HEK293 (cell line): ENCODE measurements around the gene DOCK4.

Source experiments
- HOXA7 ChIP-seq: sonication (generic); formaldehyde crosslinking; IDR thresholded peaks from 2 replicates; pipeline ENCODE4 v1.8.1; 2022; ENCODE audit warnings: missing genetic modification reagents, borderline replicate concordance
- HOXD13 ChIP-seq: sonication (generic); formaldehyde crosslinking; IDR thresholded peaks from 2 replicates; pipeline ENCODE4 v1.8.0; 2022; ENCODE audit warnings: missing genetic modification reagents, borderline replicate concordance
- KLF16 ChIP-seq: fragments of 450-650 bp; formaldehyde crosslinking; IDR thresholded peaks from 2 replicates; pipeline ENCODE4 v1.5.1; 2017; ENCODE audit warnings: missing biosample characterization, missing genetic modification characterization
- MZF1 ChIP-seq: fragments of 450-650 bp; formaldehyde crosslinking; IDR thresholded peaks from 2 replicates; pipeline ENCODE4 v1.5.1; 2017; ENCODE audit warnings: missing biosample characterization, missing genetic modification characterization, borderline replicate concordance
- PRDM2 ChIP-seq: fragments of 450-650 bp; formaldehyde crosslinking; IDR thresholded peaks from 2 replicates; pipeline ENCODE4 v1.5.1; 2016; ENCODE audit warnings: missing biosample characterization, missing genetic modification characterization, borderline replicate concordance
- ZBTB1 ChIP-seq: fragments of 450-650 bp; formaldehyde crosslinking; IDR thresholded peaks from 2 replicates; pipeline ENCODE4 v1.5.1; 2016; ENCODE audit warnings: missing biosample characterization, missing genetic modification characterization
- ZBTB49 ChIP-seq: fragments of 450-650 bp; formaldehyde crosslinking; IDR thresholded peaks from 2 replicates; pipeline ENCODE4 v1.5.1; 2016; ENCODE audit warnings: missing biosample characterization, missing genetic modification characterization, low read depth
- ZFP3 ChIP-seq: fragments of 450-650 bp; formaldehyde crosslinking; IDR thresholded peaks from 2 replicates; pipeline ENCODE4 v1.5.1; 2016; ENCODE audit warnings: low read depth, missing biosample characterization, missing genetic modification characterization
- ZIC2 ChIP-seq: fragments of 450-650 bp; formaldehyde crosslinking; IDR thresholded peaks from 2 replicates; pipeline ENCODE4 v1.5.1; 2016; ENCODE audit warnings: missing biosample characterization, missing genetic modification characterization
- ZNF112 ChIP-seq: fragments of 450-650 bp; formaldehyde crosslinking; IDR thresholded peaks from 2 replicates; pipeline ENCODE4 v1.5.0; 2017; ENCODE audit warnings: missing biosample characterization, missing genetic modification characterization
- ZNF157 ChIP-seq: fragments of 450-650 bp; formaldehyde crosslinking; IDR thresholded peaks from 2 replicates; pipeline ENCODE4 v1.5.1; 2016; ENCODE audit warnings: missing biosample characterization, missing genetic modification characterization
- ZNF184 ChIP-seq: fragments of 450-650 bp; IDR thresholded peaks from 2 replicates; pipeline ENCODE4 v1.5.1; 2018; ENCODE audit warnings: missing biosample characterization, mild to moderate bottlenecking, missing genetic modification characterization
- ZNF26 ChIP-seq: fragments of 450-650 bp; formaldehyde crosslinking; IDR thresholded peaks from 2 replicates; pipeline ENCODE4 v1.5.1; 2016; ENCODE audit warnings: missing biosample characterization, missing genetic modification characterization
- ZNF292 ChIP-seq: fragments of 450-650 bp; formaldehyde crosslinking; IDR thresholded peaks from 2 replicates; pipeline ENCODE4 v1.5.1; 2016; ENCODE audit warnings: low read depth, missing biosample characterization, missing genetic modification characterization, borderline replicate concordance
- ZNF324 ChIP-seq: fragments of 450-650 bp; formaldehyde crosslinking; IDR thresholded peaks from 2 replicates; pipeline ENCODE4 v1.5.1; 2016; ENCODE audit warnings: missing biosample characterization, missing genetic modification characterization
- ZNF488 ChIP-seq: fragments of 450-650 bp; formaldehyde crosslinking; IDR thresholded peaks from 2 replicates; pipeline ENCODE4 v1.5.1; 2016; ENCODE audit warnings: missing biosample characterization, missing genetic modification characterization
- ZNF501 ChIP-seq: fragments of 450-650 bp; formaldehyde crosslinking; IDR thresholded peaks from 2 replicates; pipeline ENCODE4 v1.5.1; 2016; ENCODE audit warnings: missing biosample characterization, missing genetic modification characterization
- ZNF513 ChIP-seq: fragments of 450-650 bp; IDR thresholded peaks from 2 replicates; pipeline ENCODE4 v1.5.1; 2018; ENCODE audit warnings: missing biosample characterization, missing genetic modification characterization
- ZNF580 ChIP-seq: fragments of 450-650 bp; formaldehyde crosslinking; IDR thresholded peaks from 2 replicates; pipeline ENCODE4 v1.5.1; 2016; ENCODE audit warnings: missing biosample characterization, missing genetic modification characterization
- ZNF654 ChIP-seq: fragments of 450-650 bp; formaldehyde crosslinking; IDR thresholded peaks from 2 replicates; pipeline ENCODE4 v1.5.1; 2016; ENCODE audit warnings: low read depth, missing biosample characterization, missing genetic modification characterization
- ZSCAN18 ChIP-seq: fragments of 450-650 bp; formaldehyde crosslinking; IDR thresholded peaks from 2 replicates; pipeline ENCODE4 v1.5.1; 2016; ENCODE audit warnings: missing biosample characterization, missing genetic modification characterization

DOCK4 gene

GRCh38 chr7:112150823-112151641, 55.2 kb downstream of the DOCK4 start (continued):
- peak; percentile 88 for TF ChIP-seq ZNF580 (tag by site-specific recombination)
- TF ChIP-seq ZBTB49: no peak
- peak; percentile 48; the same call in 1 of the 2 replicates for TF ChIP-seq KLF16 (tag by site-specific recombination)
- TF ChIP-seq ZNF488 (tag by site-specific recombination): no peak; the same call in 1 of the 2 replicates
- TF ChIP-seq ZNF184 (tag by site-specific recombination): 0 out of 2 replicates have a peak, but pooled peaks have one; percentile 23
- TF ChIP-seq ZSCAN18 (tag by site-specific recombination): no peak
- peak; percentile 98 for TF ChIP-seq HOXD13
- TF ChIP-seq MZF1: peak; percentile 98
- TF ChIP-seq ZIC2: peak; percentile 91
- TF ChIP-seq ZNF654: no peak
- no peak for TF ChIP-seq ZFP3
- no peak for TF ChIP-seq PRDM2
- no peak for TF ChIP-seq HOXA7
- no peak for TF ChIP-seq ZNF112 (tag by site-specific recombination)
- peak; percentile 75; the same call in 1 of the 2 replicates for TF ChIP-seq ZNF501 (tag by site-specific recombination)
- no peak for TF ChIP-seq ZNF157 (tag by site-specific recombination)
- TF ChIP-seq ZNF513 (tag by site-specific recombination): peak; percentile 56; the same call in 1 of the 2 replicates
- 0 out of 2 replicates have a peak, but pooled peaks have one; percentile 48 for TF ChIP-seq ZBTB1 (tag by site-specific recombination)
- no peak for TF ChIP-seq ZNF292 (tag by site-specific recombination)
- peak; percentile 46; the same call in 1 of the 2 replicates for TF ChIP-seq ZNF324 (tag by site-specific recombination)
- no peak for TF ChIP-seq ZNF26
